Renal cortical epithelial cell (primary cell): Measurements from ENCODE around the gene MAPKAPK2. TPM values are rescaled to one million over a fixed set of nuclear protein-coding genes. Genes with fewer than 3 reads are reported as not detected.
A peak's percentile ranks its signal among the peaks of the same experiment; 100 is the strongest.

Source experiments
- DNase-seq: peaks from one replicate; pipeline ENCODE4 v3.0.0-alpha.2; 2011; ENCODE audit warnings: low read depth
- total RNA-seq: library from RNA; depleted of rRNA; stranded (reverse); fragments of >200 nt; gene quantifications from 2 replicates; pipeline ENCODE4 v1.2.3, GENCODE V29; 2014

The MAPKAPK2 gene
- total RNA-seq, 1 donor from 2014 or later, result 85.1 TPM

DNA sequence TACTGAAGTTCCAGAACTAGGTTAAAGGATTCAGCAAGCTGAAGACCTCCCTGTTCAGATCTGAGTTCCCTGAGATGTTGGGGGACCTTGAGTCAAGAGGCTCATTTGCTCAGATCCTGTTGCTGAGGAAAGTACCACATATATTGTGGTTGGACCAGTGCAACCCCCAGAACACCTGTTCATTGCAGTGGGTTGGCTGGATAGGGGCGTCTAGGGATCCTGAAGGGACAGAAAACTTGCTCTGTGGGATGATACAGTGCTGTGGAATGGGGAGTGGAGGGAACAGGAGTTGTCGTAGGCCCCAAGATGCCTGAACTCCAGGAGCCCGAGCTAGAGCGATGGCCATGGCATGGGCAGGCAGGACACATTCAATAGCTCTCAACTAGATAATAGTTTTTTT lies 24.6 kb upstream of the MAPKAPK2 start:
- no peak for DNase-seq

DNA sequence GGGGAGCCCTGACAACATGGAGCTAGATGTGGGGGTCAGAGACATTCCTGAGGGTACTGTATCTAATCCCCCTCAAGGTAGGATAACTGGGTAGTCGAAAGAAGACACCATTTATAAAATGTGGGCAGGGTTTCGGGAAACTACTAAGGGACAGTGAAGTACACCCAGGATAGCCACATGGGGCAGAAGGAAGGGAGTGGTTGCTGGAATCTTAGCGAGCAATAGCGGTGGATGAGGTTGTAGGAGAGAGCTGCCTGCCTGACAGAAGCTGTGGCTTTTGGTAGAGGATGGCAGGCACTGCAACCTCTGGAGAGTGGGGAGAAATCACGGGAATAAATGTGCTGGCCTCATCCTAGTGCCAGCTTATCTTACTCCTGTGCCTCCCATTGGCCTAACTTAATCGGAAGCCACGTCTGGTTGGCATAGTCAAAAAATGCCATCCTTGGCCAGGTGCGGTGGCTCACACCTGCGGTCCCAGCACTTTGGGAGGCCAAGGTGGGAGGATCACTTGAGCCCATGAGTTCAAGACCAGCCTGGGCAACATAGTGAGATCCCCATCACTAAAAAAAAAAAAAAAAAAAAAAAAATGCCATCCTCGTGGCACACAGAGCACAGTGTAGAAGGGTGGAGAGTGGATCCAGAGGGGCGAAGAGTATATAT lies 23.4 kb upstream of the MAPKAPK2 start:
- no peak for DNase-seq

DNA sequence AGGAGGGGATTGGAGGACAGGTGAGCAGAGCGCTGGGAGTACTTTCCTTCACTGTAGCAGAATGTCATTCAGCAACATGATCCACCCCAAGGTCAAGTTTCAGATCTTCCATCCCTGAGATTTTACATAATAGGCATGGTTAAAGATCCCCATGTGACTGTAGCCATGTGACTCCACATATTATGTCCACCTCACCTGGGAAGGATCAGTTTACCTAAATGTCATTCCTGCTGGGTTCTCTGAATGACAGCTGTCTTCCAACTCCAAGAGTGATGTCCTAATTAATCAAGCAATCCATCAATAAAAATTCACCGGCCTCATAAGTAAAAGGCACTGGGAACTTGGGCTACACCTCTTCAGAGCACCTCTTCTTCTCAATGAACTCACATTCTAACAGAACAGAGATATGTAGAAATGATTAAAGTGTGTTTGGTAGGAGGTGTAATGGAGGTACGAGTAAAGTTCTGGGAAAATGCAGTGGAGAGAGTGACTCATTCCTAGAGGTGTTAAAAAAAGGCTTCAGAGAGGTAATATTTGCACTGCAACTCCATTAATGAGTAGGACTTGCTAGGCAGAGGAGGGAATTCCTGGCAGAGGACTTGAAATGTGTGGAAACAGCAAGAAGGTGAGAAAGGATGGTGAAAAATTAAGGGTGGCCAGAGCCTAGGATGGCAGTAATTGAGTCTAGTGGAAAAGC lies 22.2 kb upstream of the MAPKAPK2 start:
- peak; percentile 88 for DNase-seq

DNA sequence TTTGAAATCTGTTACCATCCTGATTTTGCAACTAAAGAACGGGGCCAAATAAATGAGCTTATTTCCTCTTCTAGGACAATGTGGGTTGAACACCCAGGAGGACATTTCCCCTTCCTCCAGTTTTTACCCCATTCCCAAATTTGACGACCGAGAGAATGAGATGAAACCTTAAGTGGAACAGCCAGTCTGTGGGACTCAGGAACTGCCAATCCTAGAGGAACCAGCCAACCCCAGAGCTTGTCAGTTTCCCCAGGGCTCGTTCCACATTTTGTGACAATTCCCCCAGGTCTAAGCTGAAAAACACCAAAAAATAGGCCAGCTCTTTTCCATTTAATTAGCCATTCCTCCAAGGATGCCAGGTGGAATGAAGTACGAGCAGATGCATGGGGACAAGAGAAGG lies 21.3 kb upstream of the MAPKAPK2 start:
- DNase-seq, result no peak

DNA sequence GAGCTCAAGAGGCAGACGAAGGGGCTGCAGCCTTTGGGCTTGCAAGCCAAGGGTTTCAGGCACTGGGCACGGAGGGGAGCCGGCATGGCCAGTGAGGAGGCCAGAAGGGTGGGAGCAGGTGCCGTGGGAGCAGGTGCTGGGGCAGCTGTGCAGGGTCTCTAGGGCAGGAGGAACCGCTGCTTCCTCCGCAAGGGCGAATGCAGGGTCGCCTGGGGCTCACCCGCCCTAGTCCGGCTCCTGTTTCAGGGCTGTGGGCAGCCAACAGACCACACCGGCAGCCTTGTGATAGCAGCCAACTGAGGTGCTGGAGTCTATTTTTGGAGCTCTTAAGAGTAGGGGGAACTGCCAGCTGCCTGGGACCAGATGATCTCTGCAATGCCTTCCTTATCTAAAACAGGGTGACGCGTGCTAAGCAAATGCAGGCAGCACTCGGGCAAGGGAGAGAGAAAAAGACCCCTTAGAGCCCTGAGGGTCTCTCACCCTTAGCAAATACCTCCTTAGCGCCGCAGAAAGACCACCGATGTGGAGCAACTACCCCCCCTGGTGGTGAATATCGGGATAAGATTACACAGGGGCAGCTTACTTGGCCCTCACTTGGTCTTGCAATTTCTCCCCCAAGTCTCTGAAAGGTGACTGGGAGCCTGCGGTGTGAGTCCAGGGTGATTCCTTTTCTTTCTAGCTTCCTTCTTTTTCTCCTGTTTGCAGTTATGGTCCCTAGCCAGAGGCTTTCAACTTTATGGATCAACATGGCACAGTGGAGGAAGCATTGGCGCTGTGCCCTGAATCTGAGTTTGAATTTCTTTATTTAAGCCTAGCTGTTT lies 20.7 kb upstream of the MAPKAPK2 start:
- DNase-seq, result peak; percentile 50

DNA sequence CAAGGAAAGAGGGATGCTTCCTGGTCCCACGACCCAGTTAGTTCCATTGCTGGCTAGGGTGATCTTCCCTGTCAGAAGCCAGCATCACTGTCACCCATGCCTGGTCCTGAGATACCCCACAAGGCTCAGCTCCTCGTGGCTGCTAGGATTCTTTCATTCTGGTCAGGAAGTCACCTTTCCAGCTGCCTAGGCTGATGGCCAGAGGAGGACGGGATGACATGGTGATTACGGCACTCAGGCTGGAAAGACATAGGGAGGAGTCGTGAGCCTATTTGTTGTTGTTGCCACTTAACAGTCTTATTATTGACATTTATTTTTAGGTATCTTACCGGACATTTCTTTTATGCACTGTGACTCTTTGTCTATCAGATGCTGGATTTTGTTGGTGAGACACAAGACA lies 20.0 kb upstream of the MAPKAPK2 start:
- DNase-seq, result no peak

DNA sequence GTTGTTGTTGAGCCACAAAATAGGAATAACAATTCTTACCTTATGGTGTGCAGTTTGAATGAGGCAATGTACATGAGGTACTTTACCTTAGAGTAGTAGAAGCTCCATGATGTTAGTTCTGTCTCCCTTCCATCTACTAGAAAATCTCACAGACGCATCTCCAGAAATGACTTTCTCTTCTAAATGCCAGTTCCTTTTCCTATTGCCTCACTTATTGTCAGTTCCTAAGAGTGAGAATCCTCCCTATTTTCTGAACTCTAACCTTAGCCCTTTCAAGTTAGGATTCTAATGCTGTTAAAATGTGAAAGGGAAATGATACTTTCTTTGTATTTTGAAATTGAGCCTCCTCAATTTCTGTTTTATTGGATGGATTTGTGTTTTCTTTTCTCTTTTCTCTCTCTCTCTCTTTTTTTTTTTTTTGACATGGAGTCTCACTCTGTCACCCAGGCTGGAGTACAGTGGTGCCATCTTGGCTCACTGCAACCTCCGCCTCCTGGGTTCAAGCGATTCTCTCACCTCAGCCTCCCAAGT lies 18.6 kb upstream of the MAPKAPK2 start:
- no peak for DNase-seq

DNA sequence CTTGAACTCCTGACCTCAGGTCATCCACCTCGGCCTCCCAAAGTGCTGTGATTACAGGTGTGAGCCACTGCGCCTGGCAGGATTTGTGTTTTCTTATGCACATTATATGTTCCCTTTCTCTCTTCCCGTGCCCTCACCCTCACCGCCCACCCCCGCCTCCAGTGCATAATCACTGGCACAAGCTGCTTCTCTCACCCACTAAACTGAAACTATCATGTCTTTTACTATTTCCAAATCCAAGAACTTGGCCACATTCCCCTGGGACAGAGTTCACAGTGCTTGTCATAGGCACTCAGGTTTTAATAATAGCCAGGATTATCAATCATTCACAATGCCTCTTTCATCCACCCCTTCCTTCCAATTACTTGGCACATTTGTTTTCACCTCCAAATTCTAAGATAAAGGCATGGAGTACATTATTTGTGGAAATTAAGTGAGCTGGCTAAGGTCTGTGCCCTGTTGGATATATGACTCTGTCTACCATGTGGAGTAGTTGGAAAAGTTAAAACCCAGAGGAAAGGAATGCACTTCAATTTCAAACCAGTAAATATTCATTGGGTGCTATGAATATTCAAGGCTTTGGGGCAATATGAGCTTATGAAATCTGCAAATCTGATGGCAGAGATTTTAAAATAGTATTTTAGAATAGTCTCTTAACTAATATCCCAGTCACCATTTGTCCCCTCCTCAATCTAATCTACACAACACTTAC lies 17.6 kb upstream of the MAPKAPK2 start:
- peak; percentile 73 for DNase-seq

DNA sequence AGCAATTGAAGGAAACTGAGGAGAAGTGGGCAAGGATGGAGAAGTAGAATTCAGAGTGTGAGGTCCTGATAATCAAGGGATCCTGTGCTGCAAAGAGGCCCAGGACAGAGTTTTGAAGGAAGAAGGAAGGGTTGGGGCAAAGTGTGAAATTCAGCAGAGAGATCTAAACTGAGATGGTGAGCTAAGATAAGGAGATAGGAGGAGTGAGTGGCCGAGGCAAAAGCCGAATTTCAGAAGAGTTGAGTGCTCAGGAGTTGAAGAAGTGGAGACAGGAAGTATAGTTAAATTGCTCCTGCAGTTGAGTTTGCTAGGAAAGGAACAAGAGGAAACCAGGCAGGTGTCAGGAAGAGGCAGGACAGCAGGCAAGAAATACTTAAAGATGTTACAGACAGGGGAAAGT lies 16.4 kb upstream of the MAPKAPK2 start:
- no peak for DNase-seq

DNA sequence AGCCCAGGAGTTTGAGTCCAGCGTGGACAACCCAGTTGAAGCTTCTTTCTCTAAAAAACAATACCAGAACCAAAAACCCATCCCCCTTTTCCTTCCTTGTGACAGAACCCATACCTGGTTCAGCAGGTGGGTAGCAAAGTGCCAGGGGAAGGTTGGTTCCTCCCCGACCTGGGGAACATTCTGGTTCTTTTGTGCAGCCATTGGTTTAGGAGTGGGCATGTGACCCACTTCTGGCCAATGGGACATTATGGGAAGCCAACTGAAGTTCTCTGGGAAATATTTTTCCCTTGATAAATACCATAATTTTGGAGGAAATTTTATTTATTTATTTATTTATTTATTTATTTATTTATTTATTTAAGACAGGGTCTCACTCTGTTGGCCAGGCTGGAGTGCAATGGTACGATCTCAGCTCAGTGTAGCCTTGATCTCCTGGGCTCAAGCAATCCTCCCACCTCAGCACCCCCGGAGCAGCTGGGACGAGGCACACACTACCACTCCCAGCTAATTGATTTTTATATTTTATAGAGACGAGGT lies 15.8 kb upstream of the MAPKAPK2 start:
- no peak for DNase-seq

DNA sequence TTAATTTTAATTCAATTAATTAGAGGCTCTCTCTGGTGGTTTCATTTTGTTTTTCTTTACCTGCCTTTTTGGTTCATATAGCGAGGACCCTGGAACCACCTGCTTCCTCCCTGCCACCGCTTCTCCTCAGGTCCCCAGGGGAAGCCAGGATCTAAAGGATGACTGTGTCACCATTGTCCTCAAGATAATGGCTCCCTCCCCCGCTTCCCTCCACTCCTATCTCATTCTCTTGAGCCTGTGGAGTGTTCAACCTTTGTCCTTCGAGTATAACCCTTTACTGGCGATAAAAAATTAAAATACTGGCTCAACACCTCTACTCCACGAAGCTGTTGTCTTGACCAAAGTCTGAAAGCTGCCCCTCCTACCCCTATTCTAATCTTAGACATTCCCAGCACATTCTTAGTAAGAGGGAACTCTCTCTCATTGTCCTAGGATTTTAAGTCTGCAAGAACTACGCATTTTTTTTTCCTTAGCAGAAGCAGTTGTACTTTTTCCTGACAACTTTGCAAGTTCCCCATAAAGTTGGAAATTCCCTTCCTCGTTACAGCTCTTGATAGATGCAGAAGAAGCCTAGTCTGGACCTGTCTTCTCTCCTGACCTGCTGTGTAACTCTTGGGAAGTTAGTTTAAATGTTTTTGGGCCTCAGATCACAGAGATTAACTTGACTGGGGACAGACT lies 12.6 kb upstream of the MAPKAPK2 start:
- DNase-seq, result no peak

DNA sequence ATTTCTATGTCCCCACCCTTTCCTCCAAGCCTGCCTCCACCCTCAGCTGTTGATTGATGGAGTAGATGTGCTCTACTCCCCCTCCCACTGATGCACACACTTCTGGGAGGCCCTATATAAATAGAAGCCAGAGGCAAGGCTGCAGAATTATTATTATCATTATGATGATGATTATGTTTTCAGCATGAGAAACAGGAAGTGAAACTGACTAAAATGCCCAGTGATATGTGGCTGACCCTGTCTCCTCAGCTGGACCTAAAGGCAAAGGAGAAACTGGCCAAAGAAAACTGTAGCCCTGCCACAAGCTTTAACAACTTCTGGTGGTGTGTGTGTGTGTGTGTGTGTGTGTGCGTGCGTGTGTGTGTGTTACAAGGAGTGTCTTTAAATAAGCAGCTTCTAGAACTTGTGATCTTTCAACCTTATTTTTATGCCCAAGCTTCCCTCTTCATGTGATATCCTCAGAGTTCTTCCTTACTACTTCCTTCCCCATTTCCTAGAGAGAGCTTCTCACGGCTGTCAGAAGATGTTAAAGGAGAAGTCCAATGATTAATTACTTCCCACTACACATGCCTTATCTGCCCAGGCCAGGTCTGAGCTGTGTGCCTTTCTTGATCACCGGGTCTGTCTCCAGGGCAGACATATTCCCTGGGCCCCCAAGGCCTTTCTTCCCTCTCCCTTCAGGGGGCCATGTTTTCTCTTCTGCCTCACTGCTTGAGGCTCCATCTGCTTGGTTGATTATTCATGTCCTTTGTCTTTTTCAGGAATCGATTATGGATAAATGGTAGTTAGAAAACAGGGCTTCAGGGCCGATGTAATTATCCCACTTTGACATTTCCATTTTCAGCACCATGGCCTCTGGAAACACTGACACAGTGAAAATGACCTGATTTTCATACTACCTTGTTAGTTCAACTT lies 11.6 kb upstream of the MAPKAPK2 start:
- no peak for DNase-seq

DNA sequence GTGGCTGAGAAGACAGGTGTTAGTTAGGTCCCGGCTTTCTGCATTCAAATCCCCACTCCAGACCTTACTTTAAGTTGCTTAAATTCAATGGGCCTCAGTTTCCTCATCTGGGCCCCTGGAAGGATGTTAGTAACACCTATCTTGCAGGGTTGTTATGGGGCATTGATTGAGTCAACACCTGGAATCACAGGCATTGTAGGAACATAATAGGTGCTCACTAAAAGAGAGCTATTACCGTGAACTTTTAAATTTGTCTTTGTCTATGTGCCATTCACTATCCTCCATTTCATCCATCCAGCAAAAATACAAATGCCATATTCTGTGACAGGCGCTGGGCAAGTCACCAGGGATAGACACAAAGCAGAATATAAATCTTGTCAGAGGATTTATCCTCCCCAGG lies 10.5 kb upstream of the MAPKAPK2 start:
- no peak for DNase-seq

DNA sequence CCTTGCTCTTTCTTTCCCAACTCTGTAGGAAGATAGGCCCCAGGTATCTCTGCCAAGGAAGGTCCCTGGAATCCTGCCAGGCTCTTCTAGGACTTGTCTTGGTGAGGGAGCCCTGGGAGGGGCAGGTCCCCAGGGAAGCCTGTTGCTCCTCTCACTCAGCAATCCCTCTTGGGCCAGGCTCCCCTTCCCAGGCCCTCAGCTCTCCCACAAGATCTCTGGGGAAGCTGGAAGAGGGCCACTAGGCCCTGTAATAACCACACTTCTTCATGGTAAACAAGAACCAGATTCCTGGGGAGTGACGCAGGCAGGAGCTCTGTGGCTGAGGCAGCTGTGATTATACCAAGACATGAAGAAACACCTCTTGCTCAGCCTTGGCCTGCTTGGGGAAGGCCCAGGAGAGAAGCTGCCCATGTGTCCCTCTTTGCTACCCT lies 9.9 kb upstream of the MAPKAPK2 start:
- DNase-seq, result peak; percentile 97

DNA sequence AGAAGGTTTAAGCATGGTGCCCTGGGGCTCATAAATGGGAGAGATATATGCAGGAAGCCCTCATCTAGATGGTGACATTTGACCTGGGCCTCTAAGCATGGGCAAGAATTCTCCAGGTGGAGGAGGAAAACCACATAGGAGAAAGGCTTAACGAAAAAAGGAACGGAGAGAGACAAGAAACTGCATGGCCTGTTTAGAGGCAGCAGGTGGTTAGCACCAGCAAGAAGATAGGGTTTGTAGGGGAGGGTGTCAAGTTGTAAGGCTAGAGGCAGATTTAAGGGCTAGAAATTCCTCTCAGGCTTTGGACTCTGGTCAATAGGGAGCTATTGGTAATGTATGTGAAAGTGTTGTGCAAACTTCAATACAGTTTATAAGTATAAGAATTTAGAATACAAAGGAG lies 8.2 kb upstream of the MAPKAPK2 start:
- no peak for DNase-seq

DNA sequence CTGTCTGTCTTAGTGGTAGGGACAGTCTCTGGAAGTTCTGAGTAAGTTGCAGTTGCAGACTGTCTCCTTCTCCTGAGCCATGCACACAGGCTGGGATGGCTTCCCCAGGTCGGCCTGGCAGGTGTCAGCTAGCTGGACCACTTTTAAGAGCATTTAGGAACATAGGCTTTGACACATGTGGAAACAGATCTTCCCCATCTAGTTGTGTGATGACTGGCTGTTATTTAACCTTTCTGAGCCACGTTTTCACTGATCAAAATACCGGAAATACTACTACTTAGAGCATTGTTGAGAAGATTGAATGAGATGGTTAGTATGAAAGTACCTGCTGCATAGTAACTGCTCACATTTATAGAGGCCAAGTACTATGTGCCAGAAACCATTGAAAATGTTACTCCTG lies 6.2 kb upstream of the MAPKAPK2 start:
- DNase-seq, result no peak

DNA sequence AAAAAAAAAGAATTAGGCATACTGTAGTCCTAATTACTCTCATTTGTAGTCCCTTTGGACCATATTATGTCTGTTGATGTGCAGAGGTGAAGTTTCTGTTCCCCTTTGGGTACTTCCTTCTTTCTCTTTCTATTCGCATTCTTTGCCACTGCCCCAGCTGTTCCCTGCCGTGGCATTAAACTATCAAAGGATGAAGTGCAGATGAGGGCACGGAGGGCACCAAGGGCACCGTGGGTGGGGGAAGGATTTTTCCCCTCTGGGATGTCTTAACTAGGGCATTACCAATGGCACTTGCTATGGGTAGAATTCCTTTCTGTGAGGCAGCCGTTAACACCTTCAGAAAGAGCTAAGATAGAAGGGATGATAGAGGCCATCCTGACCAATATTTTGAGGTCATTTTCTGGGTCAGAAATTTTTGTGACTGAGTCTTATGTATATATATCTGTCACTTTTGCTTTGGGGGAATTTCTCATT lies 4.9 kb upstream of the MAPKAPK2 start:
- no peak for DNase-seq

DNA sequence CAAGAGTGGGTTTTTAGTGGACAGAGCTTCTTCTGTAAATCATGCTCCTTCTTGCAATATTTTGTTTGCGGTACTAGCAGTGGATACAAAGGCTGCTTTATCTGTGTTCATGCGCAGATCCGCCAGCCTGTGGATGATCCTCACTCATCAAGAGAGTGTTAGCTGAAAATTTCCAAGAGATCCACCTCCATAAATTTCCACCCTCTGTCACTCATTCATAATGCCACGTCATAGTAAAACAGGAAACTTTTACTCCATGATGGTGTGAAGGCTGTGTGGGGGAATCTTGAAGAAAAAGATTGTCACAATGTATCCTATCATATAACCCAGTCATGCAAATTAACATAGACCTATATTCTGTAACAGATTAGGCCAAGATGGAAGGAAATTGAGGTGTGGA lies 4.4 kb upstream of the MAPKAPK2 start:
- DNase-seq, result no peak

DNA sequence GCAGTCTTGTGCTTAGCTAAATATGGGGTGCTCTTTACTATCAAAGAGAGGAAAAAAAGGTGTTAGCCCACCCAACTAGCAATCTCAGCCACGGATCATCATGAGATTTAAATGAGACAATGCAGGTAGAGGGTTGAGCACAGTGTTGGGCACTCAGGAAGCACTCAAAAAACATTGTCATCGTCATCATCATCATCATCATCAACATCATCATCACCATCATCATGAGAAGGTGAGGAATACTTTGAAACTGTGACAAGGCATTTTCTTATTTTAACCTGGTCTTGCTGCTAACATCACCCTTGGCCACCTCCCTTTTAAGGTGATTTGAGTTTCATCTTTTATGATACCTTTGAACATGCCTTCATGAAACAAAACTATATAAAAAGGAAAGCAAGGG lies 3.3 kb upstream of the MAPKAPK2 start:
- no peak for DNase-seq

DNA sequence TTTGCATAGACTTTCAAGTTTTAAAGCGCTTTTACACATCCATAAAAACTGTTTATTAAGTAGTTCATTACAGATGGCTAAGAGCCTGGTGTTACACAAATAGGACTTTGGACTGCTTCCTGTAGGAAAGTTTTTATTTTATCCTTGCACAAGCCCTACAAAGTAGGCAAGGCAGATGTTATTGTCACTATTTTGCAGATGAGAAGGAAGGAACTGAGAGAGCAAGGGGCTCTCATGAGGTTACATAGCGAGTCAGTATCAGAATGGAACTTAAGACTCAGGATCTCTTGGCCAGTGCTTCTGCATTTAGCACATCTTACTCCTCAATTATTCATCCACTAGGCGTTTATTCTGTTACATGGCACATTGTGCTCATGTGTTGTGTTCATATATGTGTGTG lies 2.6 kb upstream of the MAPKAPK2 start:
- DNase-seq, result no peak
